H1 (cell line): Measurements from ENCODE around the gene GBGT1. TPM values are rescaled to one million over a fixed set of nuclear protein-coding genes. Genes with fewer than 3 reads are reported as not detected.

Experiments
- CTCF ChIA-PET: fragments of 300-600 bp; sonication (Branson Sonifier 250); formaldehyde crosslinking; loops from one replicate; lab custom pipeline; 2021; ENCODE audit not compliant: partially characterized antibody; lab: Charles Lee
- POLR2A ChIA-PET: fragments of 300-600 bp; sonication (Branson Sonifier 250); formaldehyde crosslinking; loops from one replicate; lab custom pipeline; 2021; ENCODE audit warnings: inconsistent platforms; ENCODE audit not compliant: partially characterized antibody; lab: Charles Lee
- DNase-seq, 2 experiments: peaks; one replicate each; pipeline versions ENCODE4 v3.0.0 to v3.0.0-alpha.2; 2010 to 2022; ENCODE audit warnings: low spot score in 2 of 2, low read depth in 1 of 2, mixed read lengths in 1 of 2
- FAIRE-seq: peaks from 2 replicates; lab custom pipeline; 2011; peaks lifted over from hg19 to GRCh38; lab: Jason Lieb, UNC
- H2AFZ ChIP-seq: 2 replicates; pipeline ENCODE4 v1.8.1; 2012; ENCODE audit warnings: low read length, inconsistent platforms
- H2AK5ac ChIP-seq: 2 replicates; pipeline ENCODE4 v1.6.1; 2013; ENCODE audit warnings: low read depth, low read length
- H2BK120ac ChIP-seq: replicated peaks from 2 replicates; pipeline ENCODE3; 2013; ENCODE audit warnings: low read depth, low read length, inconsistent platforms
- H2BK12ac ChIP-seq: 2 replicates; pipeline ENCODE4 v1.6.1; 2013; ENCODE audit warnings: low read depth, low read length
- H2BK15ac ChIP-seq: 2 replicates; pipeline ENCODE4 v1.6.1; 2013; ENCODE audit warnings: low read length
- H2BK20ac ChIP-seq: 2 replicates; pipeline ENCODE4 v1.6.1; 2013; ENCODE audit warnings: low read length
- H2BK5ac ChIP-seq: 2 replicates; pipeline ENCODE4 v1.6.1; 2013; ENCODE audit warnings: low read depth, low read length
- H3K14ac ChIP-seq: 2 replicates; pipeline ENCODE4 v1.6.1; 2013; ENCODE audit warnings: inconsistent platforms; ENCODE audit not compliant: insufficient read length
- H3K18ac ChIP-seq: 2 replicates; pipeline ENCODE4 v1.6.1; 2013; ENCODE audit warnings: low read length; ENCODE audit errors: extremely low read depth
- H3K23ac ChIP-seq: 2 replicates; pipeline ENCODE4 v1.6.1; 2013; ENCODE audit warnings: inconsistent platforms; ENCODE audit not compliant: insufficient read length
- H3K23me2 ChIP-seq: 2 replicates; pipeline ENCODE4 v1.6.1; 2013; ENCODE audit warnings: low read depth, low read length
- H3K27ac ChIP-seq: 2 replicates; pipeline ENCODE4 v1.6.1; 2011; ENCODE audit warnings: low read depth, low read length, inconsistent platforms
- H3K27me3 ChIP-seq, 4 experiments: replicated peaks in 1 of 4; 1 replicate in 1 of 4; 2 replicates in 3 of 4; pipeline versions ENCODE4 v1.6.1 to v1.8.1; 2011 to 2013; ENCODE audit warnings: low read length in 3 of 4, mild to moderate bottlenecking in 3 of 4, inconsistent platforms in 2 of 4, mixed read lengths in 2 of 4, moderate library complexity in 1 of 4; ENCODE audit not compliant: control insufficient read depth in 3 of 4, insufficient read depth in 3 of 4; ENCODE audit errors: extremely low read depth in 1 of 4
- H3K36me3 ChIP-seq, 4 experiments: 2 replicates each; pipeline versions ENCODE4 v1.6.1 to v1.8.1; 2011 to 2013; ENCODE audit warnings: mild to moderate bottlenecking in 4 of 4, low read length in 3 of 4, moderate library complexity in 2 of 4, control low read depth in 1 of 4, inconsistent platforms in 1 of 4; ENCODE audit not compliant: insufficient read depth in 4 of 4, control insufficient read depth in 2 of 4
- H3K4ac ChIP-seq: replicated peaks from 2 replicates; pipeline ENCODE3; 2013; ENCODE audit warnings: low read length, low read depth, mixed read lengths, inconsistent platforms; ENCODE audit not compliant: insufficient read length
- H3K4me1 ChIP-seq, 4 experiments: replicated peaks in 1 of 4; 1 replicate in 1 of 4; 2 replicates in 3 of 4; pipeline versions ENCODE4 v1.6.1 to v1.8.1; 2011 to 2013; ENCODE audit warnings: low read length in 3 of 4, inconsistent platforms in 2 of 4, mixed read lengths in 1 of 4; ENCODE audit not compliant: insufficient read depth in 4 of 4, control insufficient read depth in 3 of 4
- H3K4me2 ChIP-seq, 2 experiments: 2 replicates each; pipeline versions ENCODE4 v1.6.1 to v1.8.1; 2011 to 2013; ENCODE audit warnings: low read depth in 2 of 2, low read length in 2 of 2, control low read depth in 1 of 2, inconsistent platforms in 1 of 2, mild to moderate bottlenecking in 1 of 2; ENCODE audit not compliant: insufficient read depth in 1 of 2
- H3K4me3 ChIP-seq, 4 experiments: fragments of 200-600, 300-600 bp in 1 of 4; sonication (generic), shearing (Covaris generic), sonication (Bioruptor Twin) in 1 of 4; 2 replicates each; pipeline versions ENCODE4 v1.5.1 to v1.8.1; 2011 to 2016; ENCODE audit warnings: low read length in 4 of 4, low read depth in 3 of 4, control low read depth in 2 of 4, inconsistent platforms in 2 of 4, mild to moderate bottlenecking in 2 of 4, mixed read lengths in 1 of 4, moderate library complexity in 1 of 4; ENCODE audit not compliant: insufficient read depth in 2 of 4; ENCODE audit errors: extremely low read depth in 1 of 4
- H3K56ac ChIP-seq: replicated peaks from 2 replicates; pipeline ENCODE3; 2013; ENCODE audit warnings: low read depth, mild to moderate bottlenecking, mixed read lengths, low read length, inconsistent platforms; ENCODE audit not compliant: insufficient read length
- H3K79me1 ChIP-seq: 2 replicates; pipeline ENCODE4 v1.6.1; 2013; ENCODE audit warnings: low read depth, low read length, control low read depth
- H3K79me2 ChIP-seq, 2 experiments: 2 replicates each; pipeline versions ENCODE4 v1.6.1 to v1.8.1; 2012 to 2013; ENCODE audit warnings: low read length in 2 of 2, mild to moderate bottlenecking in 2 of 2, inconsistent platforms in 1 of 2; ENCODE audit not compliant: insufficient read depth in 2 of 2, control insufficient read depth in 1 of 2
- H3K9ac ChIP-seq, 4 experiments: replicated peaks in 1 of 4; 1 replicate in 1 of 4; 2 replicates in 3 of 4; pipeline versions ENCODE4 v1.6.1 to v1.8.1; 2011 to 2013; ENCODE audit warnings: low read depth in 3 of 4, low read length in 3 of 4, control low read depth in 2 of 4, mild to moderate bottlenecking in 2 of 4, moderate library complexity in 2 of 4, inconsistent platforms in 1 of 4; ENCODE audit errors: extremely low read depth in 1 of 4
- H3K9me3 ChIP-seq, 2 experiments: 2 replicates each; pipeline versions ENCODE4 v1.6.1 to v1.8.1; 2012 to 2013; ENCODE audit warnings: mild to moderate bottlenecking in 2 of 2, moderate library complexity in 2 of 2, control low read depth in 1 of 2, inconsistent platforms in 1 of 2, low read depth in 1 of 2, low read length in 1 of 2, mixed read lengths in 1 of 2; ENCODE audit not compliant: insufficient read depth in 2 of 2
- H4K20me1 ChIP-seq, 2 experiments: replicated peaks in 1 of 2; 2 replicates each; pipeline versions ENCODE3 to v1.8.1; 2011 to 2013; ENCODE audit warnings: inconsistent platforms in 2 of 2, low read length in 2 of 2, mild to moderate bottlenecking in 1 of 2; ENCODE audit not compliant: insufficient read depth in 2 of 2, control insufficient read depth in 1 of 2
- H4K5ac ChIP-seq: 2 replicates; pipeline ENCODE4 v1.6.1; 2013; ENCODE audit warnings: low read length, low read depth, mixed read lengths, inconsistent platforms; ENCODE audit not compliant: insufficient read length
- H4K8ac ChIP-seq: 2 replicates; pipeline ENCODE4 v1.8.0; 2013; ENCODE audit warnings: mild to moderate bottlenecking, moderate library complexity, low read length, inconsistent platforms; ENCODE audit not compliant: insufficient read depth; ENCODE audit errors: extremely low read depth
- H4K91ac ChIP-seq: replicated peaks from 2 replicates; pipeline ENCODE3; 2013; ENCODE audit warnings: low read length, mixed read lengths, inconsistent platforms; ENCODE audit not compliant: insufficient read length
- ASH2L ChIP-seq: fragments of 200-600, 300-600 bp; sonication (generic); IDR thresholded peaks from one replicate; pipeline ENCODE4 v1.7.1; 2017; ENCODE audit warnings: low read length
- EP300 ChIP-seq, 2 experiments: IDR thresholded peaks; 1 replicate in 1 of 2; 2 replicates in 1 of 2; pipeline ENCODE4 v1.6.1; 2011 to 2012; ENCODE audit warnings: low read depth in 2 of 2, low read length in 2 of 2, mild to moderate bottlenecking in 2 of 2, borderline replicate concordance in 1 of 2, inconsistent platforms in 1 of 2, moderate library complexity in 1 of 2
- POLR2A ChIP-seq, 2 experiments: IDR thresholded peaks; 1 replicate in 1 of 2; 2 replicates in 1 of 2; pipeline ENCODE4 v1.6.1; 2011; ENCODE audit warnings: low read depth in 2 of 2, low read length in 2 of 2, mild to moderate bottlenecking in 2 of 2; ENCODE audit errors: control extremely low read depth in 1 of 2
- RAD21 ChIP-seq, 2 experiments: IDR thresholded peaks in 1 of 2; conservative IDR thresholded peaks in 1 of 2; 2 replicates each; pipeline ENCODE4 v1.6.1; 2011; ENCODE audit warnings: low read depth in 2 of 2, low read length in 2 of 2, improper control_type of control experiment in 1 of 2, inconsistent platforms in 1 of 2, mild to moderate bottlenecking in 1 of 2, moderate library complexity in 1 of 2
- RNF2 ChIP-seq: fragments of 200-900, 300-1000 bp; sonication (generic); IDR thresholded peaks from 2 replicates; pipeline ENCODE4 v1.7.1; 2016; ENCODE audit warnings: borderline replicate concordance, low read depth, mild to moderate bottlenecking, antibody characterized with exemption, low read length; ENCODE audit not compliant: poor library complexity, severe bottlenecking; ENCODE audit errors: missing control alignments
- SP4 ChIP-seq: IDR thresholded peaks from 2 replicates; pipeline ENCODE4 v1.6.1; 2012; ENCODE audit warnings: low read length, inconsistent platforms
- TCF12 ChIP-seq: IDR thresholded peaks from 2 replicates; pipeline ENCODE4 v1.6.1; 2011; ENCODE audit warnings: low read depth, mild to moderate bottlenecking, low read length
- WGBS, 2 experiments: shearing (Covaris generic) in 1 of 2; methylation state at CpG; one replicate each; pipeline versions ENCODE4 v1.1.6 to v1.1.7; 2013 to 2015; ENCODE audit warnings: low lambda C conversion rate in 2 of 2, mixed read lengths in 2 of 2, inconsistent platforms in 1 of 2, low coverage in 1 of 2, missing lambda C conversion rate in 1 of 2; ENCODE audit not compliant: insufficient replicate concordance in 2 of 2, insufficient coverage in 1 of 2, insufficient read length in 1 of 2; ENCODE audit errors: extremely low coverage in 1 of 2, missing lambda C conversion rate in 1 of 2; 5-methylcytosine and 5-hydroxymethylcytosine counted together
- polyA plus RNA-seq, 7 experiments: library from polyadenylated mRNA; depleted of rRNA in 3 of 7; stranded (reverse) in 5 of 7; unstranded in 2 of 7; fragments of >200 nt in 5 of 7; fragments of 200-250 nt in 2 of 7; gene quantifications; 1 replicate in 5 of 7; 2 replicates in 1 of 7; 4 replicates in 1 of 7; pipeline versions ENCODE4 v1.2.1 to v1.2.3, GENCODE V29; 2011 to 2013; ENCODE audit warnings: missing spikeins in 2 of 7, mixed read lengths in 2 of 7
- total RNA-seq: library from RNA; stranded (reverse); fragmentation: NEBNext Ultra II Directional; extraction: Animal tissue kit (Norgen Biotek cat#: 25700); gene quantifications from 2 replicates; pipeline ENCODE4 v1.2.1, GENCODE V29; 2021
- TF ChIP-seq, protein P1 (sequence below): IDR thresholded peaks from 2 replicates; pipeline ENCODE4 v1.6.1; 2012; ENCODE audit warnings: inconsistent platforms
- TF ChIP-seq, protein P2 (sequence below): IDR thresholded peaks from 2 replicates; pipeline ENCODE4 v1.6.1; 2011; ENCODE audit warnings: low read depth, mild to moderate bottlenecking, low read length; ENCODE audit not compliant: insufficient read depth

GBGT1 gene
- total and polyA plus RNA-seq, 2 of the 8 experiments (the other 6 are each of a cell fraction or from before 2014, with no cell fraction given), result 7.1 to 9.7 TPM

GRCh38 chr9:133133681-133134387 lies 29.9 kb downstream of the GBGT1 start:
- no peak for FAIRE-seq
- no peak overlapping the region for H3K14ac ChIP-seq
- H2BK5ac ChIP-seq, result peak overlapping the region; percentile 44; the same call in 1 of the 2 replicates
- H3K27me3 ChIP-seq, result no peaks in the 10 kb centered on the region; a peak in 1 of 7 replicates
- no peaks in the 10 kb centered on the region for H3K9me3 ChIP-seq
- 82% methylated on average over 21 of the region's 21 CpGs; no CpG with 5 or more reads in 1 of the 2 experiments for WGBS, 2 experiments
- ChIA-PET POLR2A (interaction anchor here (1.1 to 1.8 kb wide), 2 partner anchors 11 to 14 kb away, joined by 4 to 12 read pairs; no protein-coding TSS in a partner anchor), CTCF (interaction anchor here (0.5 to 6.2 kb wide), 14 partner anchors 11 to 98 kb away, joined by 3 to 67 read pairs (median 4); partner anchors contain the start of gene RALGDS)
- no peaks in the 10 kb centered on the region; a peak in 1 of 4 replicates for H3K79me2 ChIP-seq
- peak overlapping the region in 3 of 4 experiments; percentile 25 to 43 (median 39); a peak in 4 of 7 replicates for H3K9ac ChIP-seq
- H2BK15ac ChIP-seq, result no peak overlapping the region
- no peak overlapping the region for H3K18ac ChIP-seq
- H2BK20ac ChIP-seq, result no peak overlapping the region
- no peak overlapping the region for H2BK120ac ChIP-seq
- H3K56ac ChIP-seq, result no peak overlapping the region
- 0 out of 4 replicates have a peak overlapping the region, but pooled peaks of 1 of the 2 experiments have one; percentile 4 for H3K4me2 ChIP-seq
- peaks cover 0 to 13% (median 10%) of the 10 kb centered on the region in 4 experiments; a peak in 5 of 7 replicates for H3K4me1 ChIP-seq
- no peak overlapping the region for H4K5ac ChIP-seq
- no peaks in the 10 kb centered on the region for H3K36me3 ChIP-seq
- H2AK5ac ChIP-seq, result peak overlapping the region; percentile 75; the same call in 1 of the 2 replicates
- TF ChIP-seq, protein P1, sequence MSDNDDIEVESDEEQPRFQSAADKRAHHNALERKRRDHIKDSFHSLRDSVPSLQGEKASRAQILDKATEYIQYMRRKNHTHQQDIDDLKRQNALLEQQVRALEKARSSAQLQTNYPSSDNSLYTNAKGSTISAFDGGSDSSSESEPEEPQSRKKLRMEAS, result no peak
- TF ChIP-seq SP4 (no peak), EP300 (IDR thresholded peaks at IDR 0.05; ENCODE audit: borderline replicate concordance in 1 of 2, low read depth in 2 of 2, low read length in 2 of 2) (0 out of 3 replicates have a peak, but pooled peaks of 1 of the 2 experiments have one; percentile 10), ASH2L (no peak), POLR2A (IDR thresholded peaks at IDR 0.05; ENCODE audit: control extremely low read depth in 1 of 2, low read depth in 2 of 2, low read length in 2 of 2) (no peak), TCF12 (no peak), RNF2 (no peak), RAD21 (IDR thresholded peaks at IDR 0.05 in 1 of 2, conservative IDR thresholded peaks at IDR 0.05 in 1 of 2; ENCODE audit: low read depth in 2 of 2, low read length in 2 of 2) (no peak)
- TF ChIP-seq, protein P2, sequence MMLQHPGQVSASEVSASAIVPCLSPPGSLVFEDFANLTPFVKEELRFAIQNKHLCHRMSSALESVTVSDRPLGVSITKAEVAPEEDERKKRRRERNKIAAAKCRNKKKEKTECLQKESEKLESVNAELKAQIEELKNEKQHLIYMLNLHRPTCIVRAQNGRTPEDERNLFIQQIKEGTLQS, result no peak
- H3K79me1 ChIP-seq, result peaks cover 4% of the 10 kb centered on the region
- H4K91ac ChIP-seq, result no peak overlapping the region
- no peak overlapping the region for H2AFZ ChIP-seq
- no peaks in the 10 kb centered on the region for H3K23me2 ChIP-seq
- H4K20me1 ChIP-seq, result peaks cover 14 to 33% of the 10 kb centered on the region in 2 experiments
- no peak overlapping the region for H3K4ac ChIP-seq
- no peak overlapping the region for H3K4me3 ChIP-seq
- H3K27ac ChIP-seq, result peak overlapping the region; percentile 80
- no peak overlapping the region for H4K8ac ChIP-seq
- H3K23ac ChIP-seq, result no peak overlapping the region
- peak overlapping the region; percentile 75; the same call in 1 of the 2 replicates for H2BK12ac ChIP-seq
- DNase-seq, result no peak
